HG02970 (cell line): Measurements from ENCODE around the gene FDPS.
"Not testable (repeated sequence)": the region's sequence is repeated elsewhere in the genome, so short reads cannot be mapped to it uniquely, and the experiment has no call there.

Source experiments
- ATAC-seq: cut with Tn5 transposase; IDR thresholded peaks from one replicate; pipeline ENCODE4 v1.9.1; 2021; ENCODE audit warnings: mild to moderate bottlenecking, moderate library complexity, moderate number of reproducible peaks; ENCODE audit not compliant: unreplicated experiment, low FRiP score

The FDPS gene

GRCh38 chr1:155285063-155285462 is 23.6 kb upstream of the FDPS start:
- no peak for ATAC-seq

GRCh38 chr1:155285631-155286044 is 23.0 kb upstream of the FDPS start:
- no peak for ATAC-seq

- ATAC-seq, result no peak
Observed at GRCh38 chr1:155286544-155286943, 22.1 kb upstream of the FDPS start.

- ATAC-seq, result no peak
Observed at GRCh38 chr1:155287987-155288543, 20.6 kb upstream of the FDPS start.

- not testable (repeated sequence) for ATAC-seq
Observed at GRCh38 chr1:155291006-155291405, 17.7 kb upstream of the FDPS start.

DNA sequence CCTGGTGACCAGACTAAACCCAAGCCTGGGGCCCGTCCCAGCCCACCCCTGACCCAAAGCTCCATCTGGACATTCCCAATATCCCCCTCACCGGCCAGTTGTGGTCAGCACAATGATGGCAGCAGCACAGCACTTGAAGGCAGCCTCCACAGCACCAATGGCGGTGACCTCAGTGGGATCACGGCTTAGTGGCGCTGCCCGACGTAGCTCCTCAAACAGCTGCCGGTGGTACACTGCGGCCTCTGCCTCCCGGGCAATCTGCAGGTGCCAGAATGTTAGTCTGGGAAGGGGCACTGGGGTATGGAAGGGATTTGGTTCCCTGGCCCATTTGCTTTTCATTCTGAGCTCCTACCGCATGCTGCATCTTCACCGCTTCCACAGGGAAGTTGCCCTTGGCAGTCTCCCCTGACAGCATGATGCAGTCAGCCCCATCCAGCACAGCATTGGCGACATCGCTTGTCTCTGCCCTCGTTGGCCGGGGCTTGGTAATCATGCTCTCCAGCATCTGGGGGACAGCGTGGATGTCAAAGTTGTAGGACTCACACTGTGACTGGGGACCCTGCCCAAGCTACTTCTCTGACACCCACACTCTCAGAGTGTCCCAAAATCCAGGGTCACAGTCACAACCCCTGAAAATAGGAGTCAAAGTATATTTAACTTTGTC is 15.4 kb upstream of the FDPS start:
- ATAC-seq, result no peak

DNA sequence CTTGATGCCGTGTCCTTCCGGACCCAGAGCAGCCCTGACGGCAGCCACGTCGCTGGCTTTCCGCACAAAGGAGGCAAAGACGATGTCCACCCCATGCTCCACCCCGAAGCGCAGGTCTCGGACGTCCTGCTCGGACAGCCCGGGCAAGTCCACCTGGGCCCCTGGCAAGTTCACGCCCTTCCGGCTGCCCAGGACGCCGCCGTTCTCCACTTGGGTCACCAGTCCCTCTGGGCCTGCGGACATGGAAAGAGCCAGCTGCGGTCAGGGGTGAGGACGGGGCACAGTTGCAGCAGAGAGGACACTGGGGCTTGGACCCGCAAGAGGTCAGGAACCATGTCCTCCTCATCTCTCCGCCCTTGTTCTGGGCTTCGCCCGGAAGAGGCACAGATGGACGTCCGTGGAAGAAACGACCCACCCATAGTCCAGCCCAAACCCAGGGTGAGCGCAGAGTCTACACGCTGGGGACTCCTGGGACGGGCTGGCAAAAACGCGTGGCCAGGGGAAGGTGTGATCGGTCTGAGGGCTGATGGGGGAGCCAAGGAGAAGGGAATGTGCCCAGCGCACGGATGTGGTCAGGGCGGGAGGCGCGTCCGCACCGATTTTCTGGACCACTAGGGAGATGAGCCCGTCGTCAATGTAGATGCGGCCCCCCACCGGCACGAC is 14.0 kb upstream of the FDPS start:
- no peak for ATAC-seq

GRCh38 chr1:155295183-155295941 is 13.3 kb upstream of the FDPS start:
- no peak for ATAC-seq

GRCh38 chr1:155295942-155296267 is 12.8 kb upstream of the FDPS start:
- no peak for ATAC-seq

DNA sequence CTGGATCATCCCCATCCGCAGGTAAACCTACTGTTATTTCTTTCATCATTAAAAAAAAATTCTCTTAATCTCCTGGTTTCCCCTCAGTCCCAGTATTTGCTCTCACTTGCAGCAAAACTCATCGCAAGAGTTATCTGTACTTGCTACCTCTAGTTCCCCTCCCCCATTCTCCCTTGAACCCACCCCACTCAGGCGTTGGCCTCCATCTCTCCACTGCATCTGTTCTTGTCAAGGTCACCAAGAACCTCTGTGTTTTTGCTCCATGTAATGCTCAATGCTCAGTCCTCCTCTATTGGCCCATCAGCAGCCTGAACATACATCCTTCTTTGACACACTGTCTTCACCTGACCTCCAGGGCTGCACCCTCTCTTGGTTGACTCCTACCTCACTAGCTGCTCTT is 12.0 kb upstream of the FDPS start:
- no peak for ATAC-seq

GRCh38 chr1:155297384-155297783 is 11.3 kb upstream of the FDPS start:
- ATAC-seq, result no peak

DNA sequence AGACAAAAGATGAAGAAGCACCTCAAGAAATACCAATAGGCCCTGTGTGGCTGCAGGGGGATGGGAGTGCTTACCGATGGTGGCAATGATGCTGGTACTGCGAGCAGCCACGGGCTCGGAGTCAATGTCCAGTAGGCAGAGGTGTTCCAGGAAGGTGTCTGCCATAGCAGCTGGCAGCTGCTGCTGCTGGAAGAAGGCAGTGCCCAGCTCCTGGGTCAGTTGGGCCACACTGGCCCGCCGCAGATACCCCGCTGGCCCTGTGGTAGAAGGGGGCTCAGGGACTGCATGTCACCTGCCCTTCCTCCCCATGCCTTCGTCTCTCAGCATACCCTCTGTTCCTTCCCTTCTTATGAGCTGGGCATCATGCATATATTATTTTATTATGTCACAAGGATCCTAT is 8.6 kb upstream of the FDPS start:
- ATAC-seq, result no peak

- no peak for ATAC-seq
Observed at GRCh38 chr1:155300553-155301329, 7.9 kb upstream of the FDPS start.

- ATAC-seq, result no peak
Observed at GRCh38 chr1:155301342-155301841, 7.3 kb upstream of the FDPS start, which contains the start of gene PKLR. PKLR (minus strand) TSS chr1:155301438; CDS start chr1:155301395, 43 bp downstream.

GRCh38 chr1:155304558-155305063 is 4.1 kb upstream of the FDPS start:
- ATAC-seq, result no peak

DNA sequence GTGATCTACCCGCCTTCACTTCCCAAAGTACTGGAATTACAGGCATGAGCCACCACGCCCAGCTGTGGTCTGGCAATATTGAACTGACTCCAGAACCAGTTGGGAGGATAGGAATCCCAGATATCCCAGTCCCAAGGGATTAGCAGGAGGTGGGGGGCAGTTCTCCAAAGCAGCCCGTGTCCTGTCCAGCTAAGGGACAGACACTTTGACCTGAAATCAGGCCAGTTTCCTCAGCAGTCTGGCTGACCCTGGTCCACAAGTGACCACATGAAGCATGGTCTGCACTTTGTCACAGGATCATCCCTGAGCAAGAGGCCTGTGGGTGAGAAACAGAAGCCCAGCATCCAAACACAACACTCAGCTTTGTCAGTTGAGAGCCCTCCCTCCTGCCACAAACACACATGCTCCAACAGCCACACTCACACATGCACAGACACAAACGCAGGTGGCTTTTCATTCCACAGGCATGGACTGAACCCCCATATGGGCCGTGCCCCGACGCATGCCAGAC is 2.7 kb upstream of the FDPS start:
- no peak for ATAC-seq

- ATAC-seq, result no peak
Observed at GRCh38 chr1:155307247-155307740, 1.4 kb upstream of the FDPS start.

GRCh38 chr1:155309423-155310021 is 856 bp downstream of the FDPS start:
- no peak for ATAC-seq

- ATAC-seq, result no peak
Observed at GRCh38 chr1:155313261-155313660, 4.6 kb downstream of the FDPS start.
